Measurements from ENCODE around the gene ZEB2. TPM values are rescaled to one million over a fixed set of nuclear protein-coding genes. Genes with fewer than 3 reads are reported as not detected.
A peak's percentile ranks its signal among the peaks of the same experiment; 100 is the strongest.

Gene ZEB2
- total RNA-seq, 2 experiments from 2014 or later: 4.0 to 16.9 TPM

DNA sequence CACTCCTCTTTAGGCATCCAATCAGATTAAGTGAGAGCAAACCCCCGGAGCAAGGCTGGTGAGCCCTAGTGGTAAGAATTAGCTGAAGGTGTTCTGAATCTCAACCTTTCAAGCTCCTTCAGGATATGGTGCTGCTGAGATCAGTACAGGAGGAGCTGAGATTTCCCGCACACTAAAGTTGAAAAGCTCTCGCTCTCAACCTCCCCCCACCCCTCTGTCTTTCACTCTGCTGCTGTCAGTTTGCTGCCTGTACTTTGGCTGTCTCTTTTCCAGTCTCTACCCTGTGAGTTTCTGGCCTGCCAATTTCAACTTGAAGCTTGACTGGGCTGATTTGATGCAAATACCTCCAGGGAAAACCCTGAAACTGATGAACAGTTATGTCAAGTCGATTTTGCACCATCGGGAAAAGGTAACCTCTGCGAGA is 15.7 kb downstream of the ZEB2 start:
- CTCF ChIA-PET (ENCODE audit: unreplicated experiment): no interaction called here
- no peak overlapping the region for H3K27ac ChIP-seq (ENCODE audit: low read depth, low read length, poor library complexity, severe bottlenecking)
- H3K4me1 ChIP-seq (ENCODE audit: insufficient read depth, low read length, poor library complexity, severe bottlenecking): peaks cover 19% of the 10 kb centered on the region
- H3K36me3 ChIP-seq (ENCODE audit: insufficient read depth, low read length): no peaks in the 10 kb centered on the region
- H3K9me3 ChIP-seq (ENCODE audit: low read length): no peaks in the 10 kb centered on the region
- no peaks in the 10 kb centered on the region for H4K20me1 ChIP-seq (ENCODE audit: insufficient read depth, low read length)
- no peak for DNase-seq (ENCODE audit: low spot score)
- POLR2A ChIA-PET: interaction anchor here (0.6 to 0.7 kb wide), 3 partner anchors 52 to 781 kb away, joined by 3 to 5 read pairs (median 4); no protein-coding TSS in a partner anchor
- no peak overlapping the region for H2AFZ ChIP-seq (ENCODE audit: low read length)
- intact Hi-C loops (cut with micrococcal nuclease; ENCODE audit: unreplicated experiment): no loop called here
- peak overlapping the region; percentile 19; the same call in 1 of the 2 replicates for H3K4me2 ChIP-seq (ENCODE audit: low read length)
- H3K4me3 ChIP-seq (ENCODE audit: low read depth, low read length, poor library complexity, severe bottlenecking): no peak overlapping the region
- BruUV-seq (replicated peaks): no TSS peak
- no peaks in the 10 kb centered on the region for H3K79me2 ChIP-seq (ENCODE audit: insufficient read depth, low read depth, low read length)
- TF ChIP-seq EZH2phosphoT487 (IDR thresholded peaks at IDR 0.05; ENCODE audit: borderline replicate concordance, low read depth, low read length): no peak
- TF ChIP-seq, protein P1, sequence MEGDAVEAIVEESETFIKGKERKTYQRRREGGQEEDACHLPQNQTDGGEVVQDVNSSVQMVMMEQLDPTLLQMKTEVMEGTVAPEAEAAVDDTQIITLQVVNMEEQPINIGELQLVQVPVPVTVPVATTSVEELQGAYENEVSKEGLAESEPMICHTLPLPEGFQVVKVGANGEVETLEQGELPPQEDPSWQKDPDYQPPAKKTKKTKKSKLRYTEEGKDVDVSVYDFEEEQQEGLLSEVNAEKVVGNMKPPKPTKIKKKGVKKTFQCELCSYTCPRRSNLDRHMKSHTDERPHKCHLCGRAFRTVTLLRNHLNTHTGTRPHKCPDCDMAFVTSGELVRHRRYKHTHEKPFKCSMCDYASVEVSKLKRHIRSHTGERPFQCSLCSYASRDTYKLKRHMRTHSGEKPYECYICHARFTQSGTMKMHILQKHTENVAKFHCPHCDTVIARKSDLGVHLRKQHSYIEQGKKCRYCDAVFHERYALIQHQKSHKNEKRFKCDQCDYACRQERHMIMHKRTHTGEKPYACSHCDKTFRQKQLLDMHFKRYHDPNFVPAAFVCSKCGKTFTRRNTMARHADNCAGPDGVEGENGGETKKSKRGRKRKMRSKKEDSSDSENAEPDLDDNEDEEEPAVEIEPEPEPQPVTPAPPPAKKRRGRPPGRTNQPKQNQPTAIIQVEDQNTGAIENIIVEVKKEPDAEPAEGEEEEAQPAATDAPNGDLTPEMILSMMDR (conservative IDR thresholded peaks at IDR 0.05; ENCODE audit: low read length): 0 out of 2 replicates have a peak, but pooled peaks have one; percentile 25
- no peaks in the 10 kb centered on the region for H3K9me2 ChIP-seq (ENCODE audit: insufficient read depth, low read length)

DNA sequence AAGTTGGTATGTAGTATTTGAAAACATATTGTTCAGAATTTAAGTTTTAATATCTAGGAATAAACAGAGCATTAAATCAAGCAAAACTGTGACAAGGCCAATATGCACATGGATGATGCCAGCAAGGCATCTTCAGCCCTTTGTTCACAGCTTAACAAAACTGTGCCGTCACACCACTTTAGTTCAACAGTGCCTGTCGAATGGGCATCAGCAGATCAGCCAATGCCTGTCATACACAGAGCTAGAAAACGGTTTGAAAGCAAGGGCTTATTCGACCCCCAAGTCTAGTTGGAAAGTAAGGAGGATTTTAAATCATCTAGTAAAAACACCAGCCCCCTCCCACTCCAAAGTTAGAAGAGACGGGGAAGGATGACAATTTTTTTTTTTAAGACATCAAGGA is 16.7 kb downstream of the ZEB2 start:
- H3K27ac ChIP-seq (ENCODE audit: low read depth, low read length, poor library complexity, severe bottlenecking): no peak overlapping the region
- H3K9me2 ChIP-seq (ENCODE audit: insufficient read depth, low read length): no peaks in the 10 kb centered on the region
- no peaks in the 10 kb centered on the region for H4K20me1 ChIP-seq (ENCODE audit: insufficient read depth, low read length)
- ChIA-PET POLR2A (interaction anchor here (0.7 to 1.1 kb wide), 6 partner anchors 11 to 901 kb away, joined by 3 to 4 read pairs (median 3); no protein-coding TSS in a partner anchor), CTCF (ENCODE audit: unreplicated experiment) (no interaction called here)
- H3K36me3 ChIP-seq (ENCODE audit: insufficient read depth, low read length): no peaks in the 10 kb centered on the region
- H3K4me3 ChIP-seq (ENCODE audit: low read depth, low read length, poor library complexity, severe bottlenecking): no peak overlapping the region
- DNase-seq (ENCODE audit: low spot score): no peak
- intact Hi-C loops (cut with micrococcal nuclease; ENCODE audit: unreplicated experiment): no loop called here
- no peaks in the 10 kb centered on the region for H3K9me3 ChIP-seq (ENCODE audit: low read length)
- no peak overlapping the region for H3K4me2 ChIP-seq (ENCODE audit: low read length)
- no peaks in the 10 kb centered on the region for H3K79me2 ChIP-seq (ENCODE audit: insufficient read depth, low read depth, low read length)
- peaks cover 9% of the 10 kb centered on the region for H3K4me1 ChIP-seq (ENCODE audit: insufficient read depth, low read length, poor library complexity, severe bottlenecking)
- H2AFZ ChIP-seq (ENCODE audit: low read length): no peak overlapping the region
- BruUV-seq (replicated peaks): no TSS peak
- TF ChIP-seq, protein P1 (conservative IDR thresholded peaks at IDR 0.05; ENCODE audit: low read length): no peak
- TF ChIP-seq EZH2phosphoT487 (IDR thresholded peaks at IDR 0.05; ENCODE audit: borderline replicate concordance, low read depth, low read length): no peak

DNA sequence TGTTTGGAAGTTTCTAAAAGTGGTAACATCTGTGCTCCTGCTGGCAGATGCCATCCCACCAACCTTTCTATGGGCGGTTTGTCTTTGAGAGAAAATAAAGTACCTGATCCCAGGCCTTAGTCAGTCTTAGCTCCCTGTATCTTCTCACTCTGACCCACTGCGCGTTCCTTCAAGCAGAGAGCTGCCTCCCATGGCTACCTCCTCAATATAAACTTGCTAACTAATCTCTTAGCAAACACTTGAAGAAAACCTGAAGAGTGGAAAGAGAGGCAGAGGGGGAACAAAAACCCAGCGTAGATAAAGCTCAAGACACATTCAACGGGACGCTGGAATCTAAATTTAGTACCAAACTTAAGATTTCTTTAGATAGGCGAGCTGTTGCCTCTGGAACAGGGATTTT is 17.6 kb downstream of the ZEB2 start:
- TF ChIP-seq EZH2phosphoT487 (IDR thresholded peaks at IDR 0.05; ENCODE audit: borderline replicate concordance, low read depth, low read length): no peak
- TF ChIP-seq, protein P1 (conservative IDR thresholded peaks at IDR 0.05; ENCODE audit: low read length): no peak
- Histone ChIP-seq H3K27ac (ENCODE audit: low read depth, low read length, poor library complexity, severe bottlenecking) (no peak overlapping the region), H4K20me1 (ENCODE audit: insufficient read depth, low read length) (no peaks in the 10 kb centered on the region), H3K4me1 (ENCODE audit: insufficient read depth, low read length, poor library complexity, severe bottlenecking) (peaks cover under 1% of the 10 kb centered on the region), H3K9me3 (ENCODE audit: low read length) (no peaks in the 10 kb centered on the region), H3K79me2 (ENCODE audit: insufficient read depth, low read depth, low read length) (no peaks in the 10 kb centered on the region), H3K4me2 (ENCODE audit: low read length) (no peak overlapping the region), H3K9me2 (ENCODE audit: insufficient read depth, low read length) (no peaks in the 10 kb centered on the region), H3K4me3 (ENCODE audit: low read depth, low read length, poor library complexity, severe bottlenecking) (no peak overlapping the region), H2AFZ (ENCODE audit: low read length) (no peak overlapping the region), H3K36me3 (ENCODE audit: insufficient read depth, low read length) (no peaks in the 10 kb centered on the region)
- no TSS peak for BruUV-seq (replicated peaks)
- intact Hi-C loops (cut with micrococcal nuclease; ENCODE audit: unreplicated experiment): no loop called here
- CTCF ChIA-PET (ENCODE audit: unreplicated experiment): no interaction called here
- POLR2A ChIA-PET: interaction anchor here (0.5 to 1.1 kb wide), 4 partner anchors 10 to 1244 kb away, joined by 3 read pairs; no protein-coding TSS in a partner anchor
- no peak for DNase-seq (ENCODE audit: low spot score)

Measured in OCI-LY7 (cell line).